Measurements from ENCODE around the gene PSMB3. TPM values are rescaled to one million over a fixed set of nuclear protein-coding genes. Genes with fewer than 3 reads are reported as not detected.
"Not testable (repeated sequence)": the region's sequence is repeated elsewhere in the genome, so short reads cannot be mapped to it uniquely, and the experiment has no call there.

PSMB3 gene
- total RNA-seq, 2 donors from 2014 or later: 288 to 306 TPM

- H3K9me3 Mint-ChIP-seq: no peaks in the 10 kb centered on the region
- H3K27ac Mint-ChIP-seq: peak overlapping the region; percentile 10 to 26
- no peak overlapping the region for H3K4me3 Mint-ChIP-seq
- DNase-seq (ENCODE audit: low spot score) (no peak), ATAC-seq (no peak)
- H3K27me3 Mint-ChIP-seq: no peaks in the 10 kb centered on the region
- H3K4me1 Mint-ChIP-seq (ENCODE audit: low read depth in 2 of 2): peaks cover 14 to 15% of the 10 kb centered on the region in 2 donors
- peaks cover 26% of the 10 kb centered on the region for H3K36me3 Mint-ChIP-seq
Observed at GRCh38 chr17:38761612-38762011, 9.1 kb downstream of the PSMB3 start.

GRCh38 chr17:38762231-38762630 is 9.7 kb downstream of the PSMB3 start:
- H3K27ac Mint-ChIP-seq: peak overlapping the region in 1 of 2 donors; percentile 10
- no peaks in the 10 kb centered on the region for H3K27me3 Mint-ChIP-seq
- DNase-seq (ENCODE audit: low spot score): no peak
- H3K36me3 Mint-ChIP-seq: peaks cover 29% of the 10 kb centered on the region
- H3K4me1 Mint-ChIP-seq (ENCODE audit: low read depth in 2 of 2): peaks cover 14 to 16% of the 10 kb centered on the region in 2 donors
- H3K4me3 Mint-ChIP-seq: no peak overlapping the region
- ATAC-seq: no peak
- H3K9me3 Mint-ChIP-seq: no peaks in the 10 kb centered on the region

GRCh38 chr17:38766341-38766740 is 13.8 kb downstream of the PSMB3 start:
- no peaks in the 10 kb centered on the region for H3K27me3 Mint-ChIP-seq
- DNase-seq (ENCODE audit: low spot score) (no peak), ATAC-seq (no peak)
- no peak overlapping the region for H3K4me3 Mint-ChIP-seq
- H3K36me3 Mint-ChIP-seq: peaks cover 23% of the 10 kb centered on the region
- H3K4me1 Mint-ChIP-seq (ENCODE audit: low read depth in 2 of 2): peaks cover 5 to 11% of the 10 kb centered on the region in 2 donors
- peak overlapping the region; percentile 50 to 58 for H3K27ac Mint-ChIP-seq
- no peaks in the 10 kb centered on the region for H3K9me3 Mint-ChIP-seq

DNA sequence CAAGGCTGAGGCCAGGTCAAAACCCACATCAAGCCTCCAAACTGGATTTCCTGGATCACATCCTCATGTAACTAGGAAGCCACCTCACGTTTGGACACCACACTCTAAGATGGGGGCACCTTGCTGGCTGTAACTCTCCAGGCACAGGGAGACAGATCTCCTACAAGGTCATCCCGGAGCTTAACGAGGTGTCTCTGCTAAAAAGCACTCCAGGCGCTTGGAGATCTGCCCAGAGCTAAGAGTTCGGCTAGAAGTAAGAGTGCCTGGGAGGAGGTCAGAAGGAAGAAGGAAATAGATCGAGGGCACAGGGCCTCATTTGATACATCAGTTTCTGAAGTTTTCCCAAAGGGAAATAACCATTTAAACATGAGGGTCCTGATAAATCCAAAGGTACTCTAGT is 15.9 kb downstream of the PSMB3 start:
- no peak for ATAC-seq
- no peaks in the 10 kb centered on the region for H3K9me3 Mint-ChIP-seq
- no peak overlapping the region for H3K4me3 Mint-ChIP-seq
- DNase-seq (ENCODE audit: low spot score): no peak
- no peaks in the 10 kb centered on the region for H3K27me3 Mint-ChIP-seq
- H3K4me1 Mint-ChIP-seq (ENCODE audit: low read depth in 2 of 2): peaks cover 0 to 8% of the 10 kb centered on the region in 2 donors
- no peak overlapping the region for H3K27ac Mint-ChIP-seq
- peaks cover 22% of the 10 kb centered on the region for H3K36me3 Mint-ChIP-seq

- Mint-ChIP-seq H3K4me3 (no peak overlapping the region), H3K36me3 (peaks cover 10% of the 10 kb centered on the region), H3K9me3 (no peaks in the 10 kb centered on the region), H3K27ac (no peak overlapping the region), H3K4me1 (ENCODE audit: low read depth in 2 of 2) (no peaks in the 10 kb centered on the region), H3K27me3 (no peaks in the 10 kb centered on the region)
- ATAC-seq: no peak
- DNase-seq (ENCODE audit: low spot score): no peak
Observed at GRCh38 chr17:38773258-38773657, 20.7 kb downstream of the PSMB3 start.

DNA sequence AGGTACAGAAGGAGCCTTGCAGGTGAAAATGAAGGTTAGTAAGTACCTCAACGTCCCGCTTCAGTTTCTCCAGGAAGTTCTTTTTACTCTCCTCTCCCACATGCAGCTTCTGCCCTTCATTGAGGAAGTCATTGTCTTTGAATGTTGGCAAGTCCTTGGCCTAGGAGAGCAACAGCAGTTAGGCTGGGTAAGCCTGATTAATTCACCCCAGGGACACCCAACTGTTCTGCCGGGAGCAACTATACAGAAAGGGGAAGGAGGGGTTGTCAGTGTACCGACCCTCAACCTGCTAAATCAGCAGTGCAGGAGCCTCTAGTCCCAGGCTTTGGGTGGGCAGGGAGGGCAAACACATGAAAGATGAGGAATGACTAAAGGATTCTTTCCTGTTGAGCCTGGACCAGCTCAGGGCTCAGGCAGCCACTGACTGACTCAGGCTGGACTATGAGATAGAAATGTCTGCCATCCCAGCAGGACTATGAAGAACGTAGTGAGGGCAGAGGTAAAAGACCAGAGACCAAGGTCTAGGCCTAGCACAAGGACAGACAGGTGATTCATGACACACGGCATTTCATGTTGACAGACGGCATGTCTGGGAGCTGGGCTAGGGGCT is 25.2 kb downstream of the PSMB3 start:
- Mint-ChIP-seq H3K27me3 (no peaks in the 10 kb centered on the region), H3K4me1 (ENCODE audit: low read depth in 2 of 2) (peaks cover 0 to 3% of the 10 kb centered on the region in 2 donors), H3K27ac (no peak overlapping the region), H3K36me3 (peaks cover 10% of the 10 kb centered on the region), H3K9me3 (no peaks in the 10 kb centered on the region), H3K4me3 (no peak overlapping the region)
- DNase-seq (ENCODE audit: low spot score) (no peak), ATAC-seq (no peak)

DNA sequence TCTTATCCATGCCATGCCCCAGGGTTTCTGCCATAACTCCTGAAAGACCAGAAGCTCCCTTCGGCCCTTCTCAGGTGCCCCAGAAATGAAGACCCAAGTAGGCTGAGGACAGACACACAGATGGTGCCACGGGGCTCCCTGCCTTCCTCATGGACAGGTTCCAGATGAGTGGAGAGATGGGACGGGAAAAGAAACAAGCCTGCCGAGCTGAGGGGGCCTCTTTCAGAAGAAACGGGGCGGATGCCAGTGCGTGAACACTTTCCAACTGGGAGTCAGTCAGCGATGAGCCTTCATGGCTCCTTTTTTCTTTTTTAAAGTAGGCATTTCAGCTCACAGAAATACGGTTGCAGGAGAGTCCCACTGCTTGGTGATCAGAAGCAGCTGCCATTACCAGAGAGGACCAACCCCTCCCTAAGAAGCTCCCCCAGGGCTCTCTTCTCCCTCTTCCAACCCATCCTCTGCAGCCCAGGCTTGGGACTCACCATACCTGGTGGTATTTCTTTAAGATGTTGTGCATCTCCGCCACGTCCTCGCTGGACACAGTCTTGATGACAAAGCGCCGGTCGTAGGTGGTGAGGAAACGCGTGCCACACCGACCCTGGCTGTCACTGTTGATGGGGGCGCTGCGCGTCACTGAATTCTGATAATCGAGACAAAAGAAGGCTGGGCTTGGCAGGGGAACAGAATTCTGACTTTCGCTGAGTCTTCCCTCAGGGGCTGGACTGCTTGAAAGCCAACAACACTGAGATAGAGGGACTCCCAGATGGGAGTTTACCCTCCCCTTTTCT is 27.6 kb downstream of the PSMB3 start:
- DNase-seq (ENCODE audit: low spot score): no peak
- peaks cover 0 to 3% of the 10 kb centered on the region in 2 donors for H3K4me1 Mint-ChIP-seq (ENCODE audit: low read depth in 2 of 2)
- no peaks in the 10 kb centered on the region for H3K36me3 Mint-ChIP-seq
- H3K4me3 Mint-ChIP-seq: no peak overlapping the region
- ATAC-seq: no peak
- H3K27ac Mint-ChIP-seq: no peak overlapping the region
- no peaks in the 10 kb centered on the region for H3K27me3 Mint-ChIP-seq
- H3K9me3 Mint-ChIP-seq: no peaks in the 10 kb centered on the region

DNA sequence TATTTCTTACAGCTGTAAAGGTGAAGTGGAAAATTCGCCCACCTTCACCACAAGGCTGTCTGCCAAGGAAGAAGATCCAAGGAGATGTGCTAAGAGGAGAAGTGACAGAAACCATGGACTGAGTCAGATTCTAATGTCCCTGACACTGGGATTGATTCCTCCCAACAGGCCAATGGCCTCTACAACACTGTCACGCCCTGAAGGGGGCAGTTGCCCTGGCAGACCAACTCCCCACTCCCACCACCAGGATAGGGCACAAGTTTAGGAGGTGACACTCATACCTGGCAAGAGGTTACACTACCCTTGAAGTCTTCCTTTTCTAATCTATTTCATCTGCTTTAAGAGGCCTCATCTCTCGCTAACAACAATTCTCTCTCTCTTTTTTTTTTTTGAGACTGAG is 30.7 kb downstream of the PSMB3 start:
- peaks cover 0 to 3% of the 10 kb centered on the region in 2 donors for H3K4me1 Mint-ChIP-seq (ENCODE audit: low read depth in 2 of 2)
- no peak for DNase-seq (ENCODE audit: low spot score)
- ATAC-seq: no peak
- H3K4me3 Mint-ChIP-seq: no peak overlapping the region
- no peak overlapping the region for H3K27ac Mint-ChIP-seq
- no peaks in the 10 kb centered on the region for H3K9me3 Mint-ChIP-seq
- H3K27me3 Mint-ChIP-seq: no peaks in the 10 kb centered on the region
- H3K36me3 Mint-ChIP-seq: peaks cover 5% of the 10 kb centered on the region

- no peak overlapping the region for H3K4me3 Mint-ChIP-seq
- H3K27ac Mint-ChIP-seq: no peak overlapping the region
- H3K4me1 Mint-ChIP-seq (ENCODE audit: low read depth in 2 of 2): no peaks in the 10 kb centered on the region
- no peaks in the 10 kb centered on the region for H3K27me3 Mint-ChIP-seq
- no peak for DNase-seq (ENCODE audit: low spot score)
- H3K9me3 Mint-ChIP-seq: no peaks in the 10 kb centered on the region
- H3K36me3 Mint-ChIP-seq: peaks cover 5% of the 10 kb centered on the region
- ATAC-seq: no peak
Observed at GRCh38 chr17:38786372-38786771, 33.8 kb downstream of the PSMB3 start.

DNA sequence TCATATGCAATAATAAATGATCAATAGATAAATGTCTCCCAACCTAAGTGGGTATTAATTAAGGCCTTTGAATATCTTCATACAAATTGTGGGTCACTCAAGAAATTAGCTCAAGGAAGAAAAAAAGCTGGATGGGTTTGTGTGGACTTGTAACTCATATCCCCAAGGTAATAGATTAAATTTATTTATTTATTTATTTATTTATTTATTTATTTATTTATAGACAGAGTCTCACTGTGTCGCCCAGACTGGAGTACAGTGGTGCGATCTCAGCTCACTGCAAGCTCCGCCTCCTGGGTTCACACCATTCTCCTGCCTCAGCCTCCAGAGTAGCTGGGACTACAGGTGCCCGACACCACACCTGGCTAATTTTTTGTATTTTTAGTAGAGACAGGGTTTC is 35.5 kb downstream of the PSMB3 start:
- H3K36me3 Mint-ChIP-seq; H3K27ac Mint-ChIP-seq; H3K9me3 Mint-ChIP-seq; H3K4me1 Mint-ChIP-seq (ENCODE audit: low read depth in 2 of 2); H3K4me3 Mint-ChIP-seq; ATAC-seq; H3K27me3 Mint-ChIP-seq; DNase-seq (ENCODE audit: low spot score): not testable (repeated sequence)

DNA sequence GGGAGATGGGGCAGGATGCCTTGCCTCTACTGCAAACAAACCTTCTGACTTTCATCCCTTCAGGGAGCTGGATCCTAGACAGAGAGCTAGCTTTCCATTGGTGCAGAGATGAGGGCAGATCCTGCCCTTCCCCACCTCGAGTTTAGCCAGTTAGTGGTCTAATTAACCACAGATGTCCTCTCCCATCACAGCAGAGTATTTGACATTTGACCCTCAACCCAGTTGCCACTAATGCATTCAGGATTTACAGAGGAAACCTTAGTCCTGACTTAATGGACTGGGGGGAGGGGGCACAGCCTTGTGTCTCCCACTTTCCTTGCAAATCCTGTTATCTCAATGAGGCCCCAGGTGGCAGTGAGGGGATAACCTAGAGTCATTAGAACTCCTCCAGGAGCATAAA is 36.6 kb downstream of the PSMB3 start:
- Mint-ChIP-seq H3K4me3 (no peak overlapping the region), H3K4me1 (ENCODE audit: low read depth in 2 of 2) (no peaks in the 10 kb centered on the region), H3K27ac (no peak overlapping the region), H3K27me3 (no peaks in the 10 kb centered on the region), H3K9me3 (no peaks in the 10 kb centered on the region), H3K36me3 (peaks cover 5% of the 10 kb centered on the region)
- no peak for ATAC-seq
- DNase-seq (ENCODE audit: low spot score): no peak

- H3K4me1 Mint-ChIP-seq (ENCODE audit: low read depth in 2 of 2); DNase-seq (ENCODE audit: low spot score); ATAC-seq; H3K36me3 Mint-ChIP-seq; H3K27me3 Mint-ChIP-seq; H3K4me3 Mint-ChIP-seq; H3K9me3 Mint-ChIP-seq; H3K27ac Mint-ChIP-seq: not testable (repeated sequence)
Observed at GRCh38 chr17:38790148-38790707, 37.7 kb downstream of the PSMB3 start.

- H3K4me1 Mint-ChIP-seq (ENCODE audit: low read depth in 2 of 2): no peaks in the 10 kb centered on the region
- DNase-seq (ENCODE audit: low spot score) (no peak), ATAC-seq (no peak)
- H3K27me3 Mint-ChIP-seq: no peaks in the 10 kb centered on the region
- no peaks in the 10 kb centered on the region for H3K36me3 Mint-ChIP-seq
- H3K27ac Mint-ChIP-seq: no peak overlapping the region
- H3K9me3 Mint-ChIP-seq: no peaks in the 10 kb centered on the region
- H3K4me3 Mint-ChIP-seq: no peak overlapping the region
Observed at GRCh38 chr17:38791162-38791561, 38.6 kb downstream of the PSMB3 start.

- peaks cover 24 to 26% of the 10 kb centered on the region in 2 donors for H3K4me1 Mint-ChIP-seq (ENCODE audit: low read depth in 2 of 2)
- ATAC-seq: no peak
Observed at GRCh38 chr17:38794221-38794620, 41.7 kb downstream of the PSMB3 start.

More at GRCh38 chr17:38794221-38794620, 41.7 kb downstream of the PSMB3 start:
- H3K9me3 Mint-ChIP-seq: no peaks in the 10 kb centered on the region
- DNase-seq (ENCODE audit: low spot score): no peak
- peak overlapping the region in 1 of 2 donors; percentile 71 for H3K27ac Mint-ChIP-seq
- H3K4me3 Mint-ChIP-seq: no peak overlapping the region
- H3K27me3 Mint-ChIP-seq: no peaks in the 10 kb centered on the region
- H3K36me3 Mint-ChIP-seq: peaks cover 5% of the 10 kb centered on the region
